ENCODE data around the gene TEX38. TPM values are rescaled to one million over a fixed set of nuclear protein-coding genes. Genes with fewer than 3 reads are reported as not detected.

The TEX38 gene
- polyA plus RNA-seq, 4 donors, result 0.09 TPM; not detected in 3

DNA sequence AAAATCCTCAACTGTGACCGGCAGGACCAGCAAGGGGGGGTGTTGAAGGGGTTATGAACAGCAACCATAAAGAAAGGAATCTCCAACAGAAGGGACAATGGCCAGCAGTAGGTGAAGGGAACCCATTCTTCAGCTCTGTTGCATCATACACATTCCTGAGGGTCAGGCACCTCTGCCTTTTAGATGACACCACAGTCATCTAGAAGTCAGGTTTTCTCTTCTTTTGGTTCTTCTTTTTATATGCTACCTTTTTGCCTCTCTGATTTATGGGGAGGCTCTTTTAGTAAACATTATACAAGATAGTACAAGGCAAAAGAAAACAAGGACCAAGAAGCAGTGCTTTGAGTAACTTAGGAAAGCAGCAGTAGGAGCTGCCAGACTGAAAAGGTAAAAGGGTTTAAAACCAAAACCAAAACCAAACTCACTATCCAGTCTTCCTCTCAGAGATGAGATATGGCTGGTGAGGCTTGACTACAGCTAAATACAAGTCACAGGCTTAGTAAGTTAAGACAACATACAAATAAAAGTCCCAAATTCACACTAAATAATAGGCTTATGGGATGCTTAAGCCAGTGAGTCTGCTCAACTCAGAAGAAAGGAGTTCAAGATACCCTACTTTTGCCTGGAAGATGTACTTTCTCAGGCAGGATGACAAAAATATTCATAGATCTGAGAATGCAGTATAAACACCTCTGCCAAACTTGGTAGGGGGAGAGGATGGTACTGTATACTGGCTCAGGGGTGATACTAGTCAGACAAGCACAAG lies 4.1 kb downstream of the TEX38 start:
- no peak for DNase-seq
- Histone ChIP-seq H3K4me1 (ENCODE audit: control insufficient read depth in 3 of 3, insufficient read depth in 2 of 3, low read depth in 1 of 3, low read length in 2 of 3) (peaks cover 0 to 15% (median 2%) of the 10 kb centered on the region in 3 donors), H3K27me3 (ENCODE audit: control insufficient read depth in 3 of 3, insufficient read depth in 3 of 3, low read length in 3 of 3) (no peaks in the 10 kb centered on the region), H3K27ac (ENCODE audit: low read depth in 1 of 3, low read length in 2 of 3) (peak overlapping the region in 1 of 3 donors; percentile 60), H3K36me3 (ENCODE audit: control insufficient read depth in 3 of 3, insufficient read depth in 2 of 3, low read depth in 1 of 3, low read length in 3 of 3) (peaks cover 5 to 25% (median 8%) of the 10 kb centered on the region in 3 donors), H3K4me3 (ENCODE audit: low read depth in 1 of 3, low read length in 3 of 3) (no peak overlapping the region), H3K9me3 (ENCODE audit: control insufficient read depth in 2 of 2, insufficient read depth in 1 of 2, low read depth in 1 of 2, low read length in 1 of 2) (no peaks in the 10 kb centered on the region)
- WGBS, 3 donors, result 95 to 100% (median 97%) methylated on average over 1 of the region's 1 CpG
- FAIRE-seq, result no peak

DNA sequence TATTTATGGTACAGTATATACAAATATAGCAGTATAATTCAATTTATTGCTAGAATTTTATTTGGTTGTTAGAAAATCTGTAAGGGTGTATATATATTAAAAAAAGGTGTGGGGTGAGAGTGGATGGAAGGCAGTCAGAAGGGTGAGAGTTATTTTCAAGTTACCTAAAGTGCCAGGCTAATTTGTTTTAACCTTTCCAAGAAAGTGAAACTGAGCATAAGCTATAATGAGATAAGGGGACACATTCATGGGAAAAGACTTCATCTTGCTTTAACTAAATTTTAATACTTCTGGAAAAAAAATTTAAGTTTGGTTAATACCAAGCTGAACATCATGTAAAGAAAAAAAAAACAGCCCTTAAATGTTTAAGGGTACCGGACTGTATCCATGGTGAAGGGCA lies 4.9 kb downstream of the TEX38 start:
- Histone ChIP-seq H3K4me1 (ENCODE audit: control insufficient read depth in 3 of 3, insufficient read depth in 2 of 3, low read depth in 1 of 3, low read length in 2 of 3) (peaks cover 0 to 15% (median 2%) of the 10 kb centered on the region in 3 donors), H3K9me3 (ENCODE audit: control insufficient read depth in 2 of 2, insufficient read depth in 1 of 2, low read depth in 1 of 2, low read length in 1 of 2) (no peaks in the 10 kb centered on the region), H3K27me3 (ENCODE audit: control insufficient read depth in 3 of 3, insufficient read depth in 3 of 3, low read length in 3 of 3) (no peaks in the 10 kb centered on the region), H3K4me3 (ENCODE audit: low read depth in 1 of 3, low read length in 3 of 3) (no peak overlapping the region), H3K27ac (ENCODE audit: low read depth in 1 of 3, low read length in 2 of 3) (no peak overlapping the region), H3K36me3 (ENCODE audit: control insufficient read depth in 3 of 3, insufficient read depth in 2 of 3, low read depth in 1 of 3, low read length in 3 of 3) (peaks cover 5 to 24% (median 10%) of the 10 kb centered on the region in 3 donors)
- DNase-seq, result no peak
- no peak for FAIRE-seq
- 88 to 93% (median 89%) methylated on average over 1 of the region's 1 CpG for WGBS, 3 donors

DNA sequence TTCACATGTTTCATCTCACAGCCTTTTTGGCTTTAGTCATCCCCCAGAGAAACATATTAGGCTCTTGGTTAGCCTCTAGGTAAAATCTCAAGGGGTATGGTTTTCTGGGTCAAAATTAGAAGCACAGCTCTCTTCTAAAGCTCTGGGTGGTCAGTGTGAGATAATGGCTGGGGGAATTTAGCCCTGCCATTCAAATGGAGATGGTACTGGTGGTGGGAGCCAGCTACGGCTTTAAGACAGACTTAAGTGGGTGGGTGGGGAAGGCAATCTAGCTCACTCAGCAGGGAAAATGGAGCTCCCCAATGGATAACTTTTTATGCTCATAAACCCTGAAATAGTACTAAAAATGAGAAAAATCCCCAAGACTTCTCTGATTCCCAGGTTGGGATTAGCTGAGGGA lies 5.7 kb downstream of the TEX38 start:
- no peak overlapping the region for H3K27ac ChIP-seq (ENCODE audit: low read depth in 1 of 3, low read length in 2 of 3)
- H3K4me1 ChIP-seq (ENCODE audit: control insufficient read depth in 3 of 3, insufficient read depth in 2 of 3, low read depth in 1 of 3, low read length in 2 of 3), result peaks cover 0 to 14% (median 2%) of the 10 kb centered on the region in 3 donors
- H3K27me3 ChIP-seq (ENCODE audit: control insufficient read depth in 3 of 3, insufficient read depth in 3 of 3, low read length in 3 of 3), result no peaks in the 10 kb centered on the region
- WGBS, 3 donors, result 95 to 100% (median 96%) methylated on average over 1 of the region's 1 CpG
- no peak overlapping the region for H3K4me3 ChIP-seq (ENCODE audit: low read depth in 1 of 3, low read length in 3 of 3)
- no peak for DNase-seq
- FAIRE-seq, result no peak
- no peaks in the 10 kb centered on the region for H3K9me3 ChIP-seq (ENCODE audit: control insufficient read depth in 2 of 2, insufficient read depth in 1 of 2, low read depth in 1 of 2, low read length in 1 of 2)
- H3K36me3 ChIP-seq (ENCODE audit: control insufficient read depth in 3 of 3, insufficient read depth in 2 of 3, low read depth in 1 of 3, low read length in 3 of 3), result peaks cover 9 to 26% (median 14%) of the 10 kb centered on the region in 3 donors

DNA sequence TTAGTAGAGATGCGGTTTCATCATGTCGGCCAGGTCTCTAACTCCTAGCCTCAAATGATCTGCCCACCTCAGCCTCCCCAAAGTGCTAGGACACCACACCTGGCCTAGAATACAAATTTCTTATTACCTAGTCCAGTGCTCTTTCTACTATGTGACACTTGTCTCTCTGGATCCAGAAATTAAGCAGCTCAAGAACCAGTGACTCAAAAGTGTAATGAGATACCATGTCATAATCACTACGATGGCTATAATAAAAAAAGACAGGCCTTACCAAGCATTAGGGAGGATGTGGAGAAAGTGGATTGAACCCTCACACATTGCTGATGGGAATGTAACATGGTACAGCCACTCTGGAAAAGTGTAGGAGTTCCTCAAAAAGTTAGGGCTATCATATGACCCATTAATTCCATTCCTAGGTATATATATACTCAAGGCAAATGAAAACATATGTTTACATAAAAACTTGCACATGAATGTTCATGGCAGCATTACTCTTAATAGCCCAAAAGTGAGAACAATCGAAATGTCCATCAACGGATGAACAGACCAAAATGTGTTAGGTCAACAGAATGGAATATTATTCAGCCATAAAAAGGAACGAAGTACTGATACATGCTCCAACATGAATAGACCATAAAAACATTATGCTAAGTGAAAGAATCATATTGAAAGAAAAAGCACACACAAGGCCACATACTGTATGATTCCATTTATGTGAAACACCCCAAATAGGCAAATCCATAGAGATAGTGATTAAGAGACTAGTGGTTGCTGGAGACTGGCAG lies 8.3 kb downstream of the TEX38 start:
- DNase-seq, result no peak
- H3K27ac ChIP-seq (ENCODE audit: low read depth in 1 of 3, low read length in 2 of 3), result no peak overlapping the region
- H3K27me3 ChIP-seq (ENCODE audit: control insufficient read depth in 3 of 3, insufficient read depth in 3 of 3, low read length in 3 of 3), result no peaks in the 10 kb centered on the region
- H3K4me1 ChIP-seq (ENCODE audit: control insufficient read depth in 3 of 3, insufficient read depth in 2 of 3, low read depth in 1 of 3, low read length in 2 of 3), result peaks cover 0 to 3% (median 2%) of the 10 kb centered on the region in 3 donors
- WGBS, 3 donors, result 96 to 98% (median 97%) methylated on average over 6 of the region's 6 CpGs
- FAIRE-seq, result no peak
- no peaks in the 10 kb centered on the region for H3K9me3 ChIP-seq (ENCODE audit: control insufficient read depth in 2 of 2, insufficient read depth in 1 of 2, low read depth in 1 of 2, low read length in 1 of 2)
- no peak overlapping the region for H3K4me3 ChIP-seq (ENCODE audit: low read depth in 1 of 3, low read length in 3 of 3)
- peaks cover 14 to 31% (median 31%) of the 10 kb centered on the region in 3 donors for H3K36me3 ChIP-seq (ENCODE audit: control insufficient read depth in 3 of 3, insufficient read depth in 2 of 3, low read depth in 1 of 3, low read length in 3 of 3)

DNA sequence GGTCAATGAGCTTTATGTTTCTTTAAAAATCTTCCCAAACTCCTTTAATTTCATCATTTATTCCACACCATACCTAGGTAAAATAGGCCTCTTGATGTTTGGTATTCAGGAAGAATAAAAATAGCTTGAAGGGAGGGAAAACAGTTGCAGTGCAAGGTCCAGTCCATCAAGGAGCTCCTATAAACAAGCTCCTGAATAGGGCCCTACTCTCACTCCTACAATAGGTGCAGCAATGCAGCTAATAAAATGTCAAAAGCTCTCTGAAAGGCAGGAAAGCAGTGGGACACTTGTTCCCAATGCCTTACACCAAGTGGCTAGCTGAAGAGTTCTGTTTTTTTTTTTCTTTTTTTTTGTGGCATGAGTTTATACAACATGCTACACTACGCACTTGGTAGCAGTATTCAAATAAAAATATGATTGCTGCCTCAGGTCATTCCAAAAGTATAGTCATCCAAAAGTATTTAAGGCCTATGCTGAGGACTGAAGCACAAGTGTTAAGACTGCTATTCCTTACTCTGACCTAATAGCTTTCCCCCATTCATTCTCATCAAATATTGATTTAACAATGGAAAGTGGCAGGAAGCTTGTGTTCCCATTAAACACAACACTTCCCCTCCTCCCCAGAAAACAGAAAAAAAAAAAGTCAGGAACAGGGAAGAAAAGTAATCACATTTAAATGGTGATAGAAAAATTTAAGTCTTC lies 9.8 kb downstream of the TEX38 start:
- peaks cover 0 to 5% (median 0%) of the 10 kb centered on the region in 3 donors for H3K4me1 ChIP-seq (ENCODE audit: control insufficient read depth in 3 of 3, insufficient read depth in 2 of 3, low read depth in 1 of 3, low read length in 2 of 3)
- H3K27me3 ChIP-seq (ENCODE audit: control insufficient read depth in 3 of 3, insufficient read depth in 3 of 3, low read length in 3 of 3), result no peaks in the 10 kb centered on the region
- FAIRE-seq (no peak), DNase-seq (peak in 1 of 2 donors; percentile 20)
- 69 to 93% (median 86%) methylated on average over 1 of the region's 1 CpG for WGBS, 3 donors
- H3K27ac ChIP-seq (ENCODE audit: low read depth in 1 of 3, low read length in 2 of 3), result no peak overlapping the region
- no peaks in the 10 kb centered on the region for H3K9me3 ChIP-seq (ENCODE audit: control insufficient read depth in 2 of 2, insufficient read depth in 1 of 2, low read depth in 1 of 2, low read length in 1 of 2)
- H3K36me3 ChIP-seq (ENCODE audit: control insufficient read depth in 3 of 3, insufficient read depth in 2 of 3, low read depth in 1 of 3, low read length in 3 of 3), result peaks cover 16 to 31% (median 28%) of the 10 kb centered on the region in 3 donors
- H3K4me3 ChIP-seq (ENCODE audit: low read depth in 1 of 3, low read length in 3 of 3), result no peak overlapping the region

DNA sequence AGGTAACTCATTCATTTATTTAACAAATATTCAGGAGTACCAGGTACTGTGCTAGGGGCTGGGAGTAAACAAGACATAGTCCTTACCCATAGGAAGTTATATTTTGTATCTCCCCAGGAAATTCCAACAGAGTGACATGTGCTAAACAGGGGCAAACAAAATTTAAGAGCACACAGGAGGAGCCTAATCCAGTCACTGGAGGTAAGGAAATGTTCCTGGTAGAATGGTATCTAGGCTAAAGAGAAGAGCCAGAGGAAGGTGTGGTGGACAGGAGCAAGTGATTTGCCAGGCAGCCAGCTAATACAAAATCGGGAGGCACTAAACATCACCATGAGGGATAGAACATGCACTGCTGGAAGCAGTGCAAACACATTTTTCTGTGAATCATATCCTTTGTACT lies 10.4 kb downstream of the TEX38 start:
- no peaks in the 10 kb centered on the region for H3K9me3 ChIP-seq (ENCODE audit: control insufficient read depth in 2 of 2, insufficient read depth in 1 of 2, low read depth in 1 of 2, low read length in 1 of 2)
- FAIRE-seq, result no peak
- 63 to 76% (median 69%) methylated on average over 1 of the region's 1 CpG for WGBS, 3 donors
- no peak overlapping the region for H3K27ac ChIP-seq (ENCODE audit: low read depth in 1 of 3, low read length in 2 of 3)
- peaks cover 0 to 8% (median 0%) of the 10 kb centered on the region in 3 donors for H3K4me1 ChIP-seq (ENCODE audit: control insufficient read depth in 3 of 3, insufficient read depth in 2 of 3, low read depth in 1 of 3, low read length in 2 of 3)
- no peaks in the 10 kb centered on the region for H3K27me3 ChIP-seq (ENCODE audit: control insufficient read depth in 3 of 3, insufficient read depth in 3 of 3, low read length in 3 of 3)
- no peak for DNase-seq
- H3K4me3 ChIP-seq (ENCODE audit: low read depth in 1 of 3, low read length in 3 of 3), result no peak overlapping the region
- H3K36me3 ChIP-seq (ENCODE audit: control insufficient read depth in 3 of 3, insufficient read depth in 2 of 3, low read depth in 1 of 3, low read length in 3 of 3), result peaks cover 17 to 33% (median 28%) of the 10 kb centered on the region in 3 donors

DNA sequence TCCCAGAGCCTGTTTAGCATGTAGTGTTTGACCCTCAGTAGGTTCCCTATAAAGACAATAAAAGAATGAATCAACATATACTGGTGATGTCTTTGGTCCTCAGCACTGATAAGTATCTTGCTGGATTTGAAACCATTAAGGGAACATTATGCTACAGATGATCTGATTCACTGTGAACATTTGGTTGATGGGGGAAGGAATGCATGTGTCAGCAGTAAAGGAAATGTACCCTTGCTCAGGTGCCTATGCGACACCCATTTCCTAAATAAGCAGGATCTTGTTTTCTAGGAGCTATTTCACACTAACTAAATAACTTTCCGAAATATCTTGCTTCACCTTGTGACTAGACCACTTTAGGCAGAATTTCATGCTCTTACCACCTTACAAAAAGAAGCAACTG lies 13.0 kb downstream of the TEX38 start:
- Histone ChIP-seq H3K9me3 (ENCODE audit: control insufficient read depth in 2 of 2, insufficient read depth in 1 of 2, low read depth in 1 of 2, low read length in 1 of 2) (no peaks in the 10 kb centered on the region), H3K4me3 (ENCODE audit: low read depth in 1 of 3, low read length in 3 of 3) (no peak overlapping the region), H3K27me3 (ENCODE audit: control insufficient read depth in 3 of 3, insufficient read depth in 3 of 3, low read length in 3 of 3) (no peaks in the 10 kb centered on the region), H3K4me1 (ENCODE audit: control insufficient read depth in 3 of 3, insufficient read depth in 2 of 3, low read depth in 1 of 3, low read length in 2 of 3) (peaks cover 0 to 23% (median 0%) of the 10 kb centered on the region in 3 donors), H3K27ac (ENCODE audit: low read depth in 1 of 3, low read length in 2 of 3) (no peak overlapping the region), H3K36me3 (ENCODE audit: control insufficient read depth in 3 of 3, insufficient read depth in 2 of 3, low read depth in 1 of 3, low read length in 3 of 3) (peaks cover 20 to 37% (median 23%) of the 10 kb centered on the region in 3 donors)
- 98 to 100% (median 99%) methylated on average over 2 of the region's 2 CpGs for WGBS, 3 donors
- DNase-seq (no peak), FAIRE-seq (no peak)

DNA sequence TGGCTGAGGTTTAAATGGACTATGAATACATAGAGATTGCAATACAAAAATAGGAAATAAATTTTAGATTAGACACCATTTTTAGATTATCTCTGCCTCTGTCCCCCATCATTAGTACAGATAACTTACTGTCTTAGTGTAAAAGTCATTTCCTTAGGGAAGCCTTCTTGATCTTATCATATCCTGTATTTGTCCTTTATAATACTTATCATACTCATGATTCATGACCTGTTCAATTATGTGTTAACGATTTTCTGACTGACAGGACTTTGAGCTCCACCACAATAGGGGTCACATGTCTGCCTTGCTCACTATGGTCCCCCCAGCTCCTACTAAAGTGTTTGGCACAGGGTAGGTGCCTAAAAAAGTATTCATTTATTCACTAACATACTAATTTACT lies 14.6 kb downstream of the TEX38 start:
- 8 to 34% (median 12%) methylated on average over 1 of the region's 1 CpG for WGBS, 3 donors
- Histone ChIP-seq H3K4me3 (ENCODE audit: low read depth in 1 of 3, low read length in 3 of 3) (no peak overlapping the region), H3K9me3 (ENCODE audit: control insufficient read depth in 2 of 2, insufficient read depth in 1 of 2, low read depth in 1 of 2, low read length in 1 of 2) (no peaks in the 10 kb centered on the region), H3K36me3 (ENCODE audit: control insufficient read depth in 3 of 3, insufficient read depth in 2 of 3, low read depth in 1 of 3, low read length in 3 of 3) (peaks cover 19 to 42% (median 24%) of the 10 kb centered on the region in 3 donors), H3K4me1 (ENCODE audit: control insufficient read depth in 3 of 3, insufficient read depth in 2 of 3, low read depth in 1 of 3, low read length in 2 of 3) (peaks cover 0 to 23% (median 0%) of the 10 kb centered on the region in 3 donors), H3K27me3 (ENCODE audit: control insufficient read depth in 3 of 3, insufficient read depth in 3 of 3, low read length in 3 of 3) (no peaks in the 10 kb centered on the region), H3K27ac (ENCODE audit: low read depth in 1 of 3, low read length in 2 of 3) (no peak overlapping the region)
- FAIRE-seq, result no peak
- peak; percentile 32 to 40 for DNase-seq
